GM18505 (cell line): Measurements from ENCODE around the gene DTNBP1.

ENCODE experiments used
- ATAC-seq: cut with Tn5 transposase; IDR thresholded peaks from one replicate; pipeline ENCODE4 v1.9.1; 2021; ENCODE audit not compliant: unreplicated experiment
- POLR2A ChIP-seq: IDR thresholded peaks from 4 replicates; pipeline ENCODE4 v1.6.1; 2011; ENCODE audit warnings: borderline replicate concordance; ENCODE audit not compliant: insufficient read depth, insufficient read length; ENCODE audit errors: extremely low read depth

DTNBP1 gene

GRCh38 chr6:15500078-15500740, 162.6 kb downstream of the DTNBP1 start:
- TF ChIP-seq POLR2A, result no peak
- no peak for ATAC-seq

GRCh38 chr6:15499591-15499990, 163.2 kb downstream of the DTNBP1 start:
- ATAC-seq, result no peak
- TF ChIP-seq POLR2A, result no peak

- no peak for TF ChIP-seq POLR2A
- ATAC-seq, result no peak
Measured at GRCh38 chr6:15499125-15499524, 163.7 kb downstream of the DTNBP1 start.

GRCh38 chr6:15498640-15499039, 164.2 kb downstream of the DTNBP1 start:
- TF ChIP-seq POLR2A, result no peak
- no peak for ATAC-seq

DNA sequence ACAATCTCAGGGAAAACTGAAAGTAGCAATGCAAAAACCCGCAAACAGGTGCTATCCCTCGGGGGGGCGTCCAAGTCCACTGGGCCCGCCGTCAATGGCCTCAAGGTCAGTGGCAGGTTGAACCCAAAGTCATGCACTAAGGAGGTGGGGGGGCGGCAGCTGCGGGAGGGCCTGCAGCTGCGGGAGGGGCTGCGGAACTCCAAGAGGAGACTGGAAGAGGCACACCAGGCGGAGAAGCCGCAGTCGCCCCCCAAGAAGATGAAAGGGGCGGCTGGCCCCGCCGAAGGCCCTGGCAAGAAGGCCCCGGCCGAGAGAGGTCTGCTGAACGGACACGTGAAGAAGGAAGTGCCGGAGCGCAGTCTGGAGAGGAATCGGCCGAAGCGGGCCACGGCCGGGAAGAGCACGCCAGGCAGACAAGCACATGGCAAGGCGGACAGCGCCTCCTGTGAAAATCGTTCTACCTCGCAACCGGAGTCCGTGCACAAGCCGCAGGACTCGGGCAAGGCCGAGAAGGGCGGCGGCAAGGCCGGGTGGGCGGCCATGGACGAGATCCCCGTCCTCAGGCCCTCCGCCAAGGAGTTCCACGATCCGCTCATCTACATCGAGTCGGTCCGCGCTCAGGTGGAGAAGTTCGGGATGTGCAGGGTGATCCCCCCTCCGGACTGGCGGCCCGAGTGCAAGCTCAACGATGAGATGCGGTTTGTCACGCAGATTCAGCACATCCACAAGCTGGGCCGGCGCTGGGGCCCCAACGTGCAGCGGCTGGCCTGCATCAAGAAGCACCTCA, 166.3 kb downstream of the DTNBP1 start:
- TF ChIP-seq POLR2A, result no peak
- ATAC-seq, result no peak

GRCh38 chr6:15495375-15495901, 167.4 kb downstream of the DTNBP1 start:
- no peak for ATAC-seq
- no peak for TF ChIP-seq POLR2A

DNA sequence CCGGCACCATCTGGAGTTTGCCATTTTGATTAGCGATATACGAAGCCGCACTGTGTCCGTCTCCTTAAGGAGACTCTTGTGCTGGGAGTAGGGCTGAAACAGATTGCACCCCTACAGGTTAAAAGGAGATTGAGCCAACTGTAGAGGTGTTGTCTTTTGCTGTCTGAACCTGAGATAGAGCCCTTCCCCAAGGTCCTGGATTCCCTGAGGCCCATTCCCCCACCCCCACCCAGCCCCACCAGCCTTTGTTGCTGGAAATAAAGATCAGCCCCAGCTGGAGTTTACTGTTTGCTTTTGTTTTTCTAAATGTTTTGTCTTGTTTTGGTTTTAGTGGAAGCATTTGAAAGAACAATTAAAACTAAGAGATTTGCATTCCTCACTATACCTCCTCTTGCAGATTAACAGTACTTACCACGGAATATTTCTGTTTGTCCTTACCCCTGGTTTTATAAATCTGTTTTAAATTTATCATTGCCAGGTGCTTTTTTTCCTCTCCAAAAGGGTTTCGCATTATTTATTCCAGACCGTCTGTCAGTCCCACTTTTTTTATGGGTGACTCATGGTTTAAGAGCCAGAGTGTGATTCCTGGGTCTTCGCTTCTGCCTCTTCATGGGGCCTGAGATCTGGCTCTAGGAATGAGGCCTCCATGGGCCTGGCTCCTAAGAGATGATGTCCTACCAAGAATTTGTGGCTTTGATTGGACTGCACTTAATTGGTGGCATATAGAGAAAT, 169.2 kb downstream of the DTNBP1 start:
- no peak for ATAC-seq
- no peak for TF ChIP-seq POLR2A

- ATAC-seq, result no peak
Measured at GRCh38 chr6:15491986-15492269, 170.9 kb downstream of the DTNBP1 start.

DNA sequence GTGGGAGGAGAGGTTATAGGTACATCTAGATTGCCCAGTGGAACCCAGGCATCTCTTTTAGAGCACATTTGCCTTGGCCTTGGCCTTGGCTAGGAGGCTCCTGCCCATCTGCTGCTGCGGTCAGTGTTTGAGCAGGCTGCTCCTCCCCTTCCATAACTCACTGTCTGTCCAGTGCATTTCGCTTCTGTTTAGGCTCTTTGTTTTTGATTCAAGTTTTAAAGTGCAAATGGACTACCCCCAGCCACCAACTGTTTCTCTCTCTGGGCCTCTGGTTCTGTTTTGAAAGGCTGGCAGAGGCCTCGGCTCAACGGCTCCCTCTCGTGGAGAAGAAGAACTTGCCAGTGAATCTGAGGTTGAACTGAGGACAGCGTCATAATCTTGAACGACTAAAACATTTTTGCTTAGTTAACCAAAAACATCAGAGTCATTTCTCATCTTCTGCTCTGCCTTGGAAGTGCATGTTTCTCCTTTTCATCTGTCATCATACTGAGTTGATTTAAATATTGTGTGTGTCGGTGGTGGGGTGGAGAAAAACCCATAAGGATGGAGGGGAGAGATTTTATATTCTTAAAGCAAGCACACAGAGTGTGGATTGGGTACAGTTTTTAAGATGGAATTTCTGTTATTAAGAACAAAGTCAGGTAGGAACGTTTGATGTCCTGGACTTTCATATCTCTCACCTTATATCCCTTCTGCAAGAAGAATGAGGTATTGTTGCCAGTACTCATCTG, 171.4 kb downstream of the DTNBP1 start:
- TF ChIP-seq POLR2A, result no peak
- ATAC-seq, result no peak

More at GRCh38 chr6:15491986-15492269, 170.9 kb downstream of the DTNBP1 start:
- no peak for TF ChIP-seq POLR2A

- no peak for TF ChIP-seq POLR2A
- ATAC-seq, result no peak
Measured at GRCh38 chr6:15490242-15491100, 172.4 kb downstream of the DTNBP1 start.

DNA sequence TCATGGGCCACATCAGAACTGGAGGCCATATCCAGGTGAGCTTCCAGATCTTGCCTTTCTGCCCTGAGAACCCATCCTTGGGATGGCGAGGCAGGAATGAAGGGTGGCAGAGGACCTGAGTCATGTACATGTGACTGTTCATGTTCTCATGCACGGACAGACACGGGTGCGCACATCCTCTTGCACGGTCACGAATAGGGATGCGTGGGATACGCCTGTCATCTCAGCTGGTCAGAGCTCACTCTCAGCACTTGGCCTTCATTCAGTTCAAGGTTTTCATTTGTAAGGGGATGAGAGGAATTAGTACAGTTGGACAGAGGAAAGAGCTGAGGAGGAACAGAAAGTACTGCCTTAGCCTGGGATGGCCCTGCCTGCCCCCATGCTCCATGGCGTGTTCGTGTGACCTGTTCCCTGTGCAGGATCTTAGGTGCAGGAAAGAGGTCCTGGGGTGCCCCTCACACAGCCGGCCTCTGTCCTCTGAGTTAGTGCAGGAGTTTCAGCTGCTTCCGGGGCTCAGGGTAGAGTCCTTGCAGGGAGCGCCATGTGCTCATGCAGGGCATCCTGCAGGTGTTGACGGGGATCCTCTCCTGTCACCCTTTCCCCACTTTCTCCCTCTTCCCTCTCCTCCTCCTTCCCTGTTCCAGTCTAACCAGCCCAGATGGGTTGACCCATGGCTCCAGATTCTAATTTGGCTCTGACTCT, 173.4 kb downstream of the DTNBP1 start:
- no peak for TF ChIP-seq POLR2A
- ATAC-seq, result no peak

GRCh38 chr6:15487262-15487661, 175.6 kb downstream of the DTNBP1 start:
- no peak for TF ChIP-seq POLR2A
- ATAC-seq, result no peak
